ENCODE measurements around the gene AIMP2.
"Not testable (repeated sequence)": the region's sequence is repeated elsewhere in the genome, so short reads cannot be mapped to it uniquely, and the experiment has no call there.

GRCh38 chr7:5970347-5970911 lies 38.6 kb upstream of the AIMP2 start, which contains the start of gene RSPH10B:
- not testable (repeated sequence) for TF ChIP-seq POLR2A, CTCF (IDR thresholded peaks at IDR 0.05)

All from esophagus squamous epithelium (tissue), 4 donors.